ENCODE measurements around the gene CAV2. TPM values are rescaled to one million over a fixed set of nuclear protein-coding genes. Genes with fewer than 3 reads are reported as not detected.

The CAV2 gene
- polyA plus RNA-seq, 1 of the 3 experiments (the other 2 are of a cell fraction), result 182 TPM

DNA sequence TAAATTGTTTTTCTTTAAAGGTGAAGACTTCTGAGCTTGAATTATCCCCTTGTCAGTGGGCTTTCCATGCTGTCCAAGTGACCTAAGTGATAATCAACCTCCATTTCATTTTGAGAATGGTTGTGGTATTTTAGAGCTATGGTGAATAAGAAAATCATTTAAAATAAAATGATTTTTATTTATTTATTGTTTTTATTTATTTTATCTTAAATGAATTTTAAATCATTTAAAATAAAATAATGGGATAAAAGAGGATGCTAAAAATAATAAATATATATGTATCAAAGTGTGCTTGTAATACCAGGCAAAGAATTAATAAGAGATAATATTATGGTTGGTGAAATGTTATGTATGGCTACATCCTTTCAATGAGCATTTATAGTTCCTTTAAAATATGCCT is 49.8 kb downstream of the CAV2 start:
- CTCF ChIA-PET, result no interaction called here
- peak overlapping the region in 1 of 2 experiments; percentile 69; a peak in 1 of 4 replicates for H3K27ac ChIP-seq (ENCODE audit: low read depth in 2 of 2, low read length in 1 of 2)
- H3K36me3 ChIP-seq (replicated peaks in 1 of 2; ENCODE audit: control insufficient read depth in 1 of 2, insufficient read depth in 2 of 2, low read length in 1 of 2), result peaks cover 74 to 79% of the 10 kb centered on the region in 2 experiments

More for the DNA sequence above, 49.8 kb downstream of the CAV2 start:
- TF ChIP-seq, protein P1, sequence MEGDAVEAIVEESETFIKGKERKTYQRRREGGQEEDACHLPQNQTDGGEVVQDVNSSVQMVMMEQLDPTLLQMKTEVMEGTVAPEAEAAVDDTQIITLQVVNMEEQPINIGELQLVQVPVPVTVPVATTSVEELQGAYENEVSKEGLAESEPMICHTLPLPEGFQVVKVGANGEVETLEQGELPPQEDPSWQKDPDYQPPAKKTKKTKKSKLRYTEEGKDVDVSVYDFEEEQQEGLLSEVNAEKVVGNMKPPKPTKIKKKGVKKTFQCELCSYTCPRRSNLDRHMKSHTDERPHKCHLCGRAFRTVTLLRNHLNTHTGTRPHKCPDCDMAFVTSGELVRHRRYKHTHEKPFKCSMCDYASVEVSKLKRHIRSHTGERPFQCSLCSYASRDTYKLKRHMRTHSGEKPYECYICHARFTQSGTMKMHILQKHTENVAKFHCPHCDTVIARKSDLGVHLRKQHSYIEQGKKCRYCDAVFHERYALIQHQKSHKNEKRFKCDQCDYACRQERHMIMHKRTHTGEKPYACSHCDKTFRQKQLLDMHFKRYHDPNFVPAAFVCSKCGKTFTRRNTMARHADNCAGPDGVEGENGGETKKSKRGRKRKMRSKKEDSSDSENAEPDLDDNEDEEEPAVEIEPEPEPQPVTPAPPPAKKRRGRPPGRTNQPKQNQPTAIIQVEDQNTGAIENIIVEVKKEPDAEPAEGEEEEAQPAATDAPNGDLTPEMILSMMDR (IDR thresholded peaks at IDR 0.05), result no peak
- TF ChIP-seq JUND (IDR thresholded peaks at IDR 0.05), result no peak
- no peak for TF ChIP-seq TAF1 (IDR thresholded peaks at IDR 0.05; ENCODE audit: borderline replicate concordance, low read depth, low read length)
- no peak for TF ChIP-seq GATA2 (CRISPR knock-in tag; IDR thresholded peaks at IDR 0.05)
- no peak for TF ChIP-seq RAD21 (IDR thresholded peaks at IDR 0.05; ENCODE audit: low read length)
- no peak for TF ChIP-seq POLR2AphosphoS5 (IDR thresholded peaks at IDR 0.05; ENCODE audit: low read depth, low read length)
- no peak for TF ChIP-seq GABPA (IDR thresholded peaks at IDR 0.05; ENCODE audit: low read depth)
- no peak for TF ChIP-seq EZH2phosphoT487 (IDR thresholded peaks at IDR 0.05; ENCODE audit: borderline replicate concordance, low read depth)
- TF ChIP-seq, protein P2, sequence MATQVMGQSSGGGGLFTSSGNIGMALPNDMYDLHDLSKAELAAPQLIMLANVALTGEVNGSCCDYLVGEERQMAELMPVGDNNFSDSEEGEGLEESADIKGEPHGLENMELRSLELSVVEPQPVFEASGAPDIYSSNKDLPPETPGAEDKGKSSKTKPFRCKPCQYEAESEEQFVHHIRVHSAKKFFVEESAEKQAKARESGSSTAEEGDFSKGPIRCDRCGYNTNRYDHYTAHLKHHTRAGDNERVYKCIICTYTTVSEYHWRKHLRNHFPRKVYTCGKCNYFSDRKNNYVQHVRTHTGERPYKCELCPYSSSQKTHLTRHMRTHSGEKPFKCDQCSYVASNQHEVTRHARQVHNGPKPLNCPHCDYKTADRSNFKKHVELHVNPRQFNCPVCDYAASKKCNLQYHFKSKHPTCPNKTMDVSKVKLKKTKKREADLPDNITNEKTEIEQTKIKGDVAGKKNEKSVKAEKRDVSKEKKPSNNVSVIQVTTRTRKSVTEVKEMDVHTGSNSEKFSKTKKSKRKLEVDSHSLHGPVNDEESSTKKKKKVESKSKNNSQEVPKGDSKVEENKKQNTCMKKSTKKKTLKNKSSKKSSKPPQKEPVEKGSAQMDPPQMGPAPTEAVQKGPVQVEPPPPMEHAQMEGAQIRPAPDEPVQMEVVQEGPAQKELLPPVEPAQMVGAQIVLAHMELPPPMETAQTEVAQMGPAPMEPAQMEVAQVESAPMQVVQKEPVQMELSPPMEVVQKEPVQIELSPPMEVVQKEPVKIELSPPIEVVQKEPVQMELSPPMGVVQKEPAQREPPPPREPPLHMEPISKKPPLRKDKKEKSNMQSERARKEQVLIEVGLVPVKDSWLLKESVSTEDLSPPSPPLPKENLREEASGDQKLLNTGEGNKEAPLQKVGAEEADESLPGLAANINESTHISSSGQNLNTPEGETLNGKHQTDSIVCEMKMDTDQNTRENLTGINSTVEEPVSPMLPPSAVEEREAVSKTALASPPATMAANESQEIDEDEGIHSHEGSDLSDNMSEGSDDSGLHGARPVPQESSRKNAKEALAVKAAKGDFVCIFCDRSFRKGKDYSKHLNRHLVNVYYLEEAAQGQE (IDR thresholded peaks at IDR 0.05; ENCODE audit: low read depth, low read length), result no peak
- TF ChIP-seq, protein P3, sequence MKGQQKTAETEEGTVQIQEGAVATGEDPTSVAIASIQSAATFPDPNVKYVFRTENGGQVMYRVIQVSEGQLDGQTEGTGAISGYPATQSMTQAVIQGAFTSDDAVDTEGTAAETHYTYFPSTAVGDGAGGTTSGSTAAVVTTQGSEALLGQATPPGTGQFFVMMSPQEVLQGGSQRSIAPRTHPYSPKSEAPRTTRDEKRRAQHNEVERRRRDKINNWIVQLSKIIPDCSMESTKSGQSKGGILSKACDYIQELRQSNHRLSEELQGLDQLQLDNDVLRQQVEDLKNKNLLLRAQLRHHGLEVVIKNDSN (IDR thresholded peaks at IDR 0.05; ENCODE audit: borderline replicate concordance, low read depth), result no peak
- TF ChIP-seq SIN3A (IDR thresholded peaks at IDR 0.05; ENCODE audit: borderline replicate concordance, low read depth, low read length), result no peak
- no peak for TF ChIP-seq FOXJ3 (CRISPR knock-in tag; IDR thresholded peaks at IDR 0.05)
- DNase-seq, result no peak
- Histone ChIP-seq H3F3A (replicated peaks; ENCODE audit: insufficient read depth) (peaks cover 60% of the 10 kb centered on the region), H4K20me1 (ENCODE audit: insufficient read depth) (peaks cover 26% of the 10 kb centered on the region; the same call in 1 of the 2 replicates), H3K4me1 (ENCODE audit: control insufficient read depth in 1 of 2, insufficient read depth in 2 of 2, low read depth in 1 of 2, low read length in 1 of 2) (peaks cover 0 to 82% of the 10 kb centered on the region in 2 experiments; a peak in 3 of 4 replicates), H3K4me2 (no peak overlapping the region), H3K9me3 (no peaks in the 10 kb centered on the region), H2AFZ (ENCODE audit: low read depth) (no peak overlapping the region), H3K4me3 (ENCODE audit: low read depth in 2 of 2, low read length in 1 of 2) (no peak overlapping the region), H3K9ac (no peak overlapping the region), H3K27me3 (ENCODE audit: insufficient read depth) (no peaks in the 10 kb centered on the region), H3K9me2 (no peaks in the 10 kb centered on the region), H3K79me2 (ENCODE audit: insufficient read depth) (peaks cover 98% of the 10 kb centered on the region)
- POLR2A ChIA-PET, result no interaction called here

All from SK-N-SH (cell line).